ENCODE measurements around the gene XYLB. TPM values are rescaled to one million over a fixed set of nuclear protein-coding genes. Genes with fewer than 3 reads are reported as not detected.

Gene XYLB
- total RNA-seq, 1 donor from 2014 or later, result 0.91 TPM

GRCh38 chr3:38337703-38338102 lies 8.9 kb upstream of the XYLB start:
- DNase-seq, result no peak
- H3K27me3 ChIP-seq (ENCODE audit: low read depth), result no peaks in the 10 kb centered on the region
- H3K4me3 ChIP-seq, result no peak overlapping the region
- intact Hi-C loops (cut with micrococcal nuclease), result no loop called here
- H3K27ac ChIP-seq (replicated peaks), result no peak overlapping the region
- TF ChIP-seq CTCF (IDR thresholded peaks at IDR 0.05; ENCODE audit: borderline replicate concordance), result no peak
- H3K36me3 ChIP-seq, result no peaks in the 10 kb centered on the region
- H3K9me3 ChIP-seq (replicated peaks), result no peaks in the 10 kb centered on the region
- no peaks in the 10 kb centered on the region for H3K4me1 ChIP-seq

DNA sequence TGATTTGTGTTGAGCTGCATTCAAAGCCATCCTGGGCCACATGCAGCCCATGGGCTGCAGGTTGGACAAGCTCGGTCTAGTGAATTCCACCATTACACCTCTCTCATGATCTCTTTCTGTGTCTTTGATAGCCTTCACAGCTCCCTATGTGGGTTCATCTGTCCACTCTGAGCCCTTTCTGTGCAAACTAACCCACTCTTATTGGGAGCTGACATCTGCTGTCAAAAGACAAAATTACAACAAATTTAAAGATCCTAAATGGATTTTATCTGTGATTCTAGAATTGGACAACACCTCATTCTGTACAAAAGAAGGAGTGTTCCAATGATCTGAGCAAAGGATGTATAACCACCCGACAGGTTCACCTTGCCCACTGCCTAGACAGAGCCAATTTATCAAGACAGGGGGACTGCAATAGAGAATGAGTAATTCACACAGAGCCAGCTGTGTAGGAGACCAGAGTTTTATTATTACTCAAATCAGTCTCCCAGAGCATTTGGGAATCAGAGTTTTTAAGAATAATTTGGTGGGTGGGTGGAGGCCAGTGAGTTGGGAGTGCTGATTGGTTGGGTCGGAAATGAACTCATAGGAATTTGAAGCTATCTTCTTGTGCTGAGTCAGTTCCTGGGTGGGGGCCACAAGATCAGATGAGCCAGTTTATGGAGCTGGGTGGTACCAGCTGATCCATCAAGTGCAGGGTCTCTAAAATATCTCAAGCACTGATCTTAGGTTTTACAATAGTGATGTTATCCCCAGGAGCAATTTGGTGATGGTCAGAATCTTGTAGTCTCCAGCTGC lies 2.6 kb upstream of the XYLB start:
- Histone ChIP-seq H3K4me3 (no peak overlapping the region), H3K27me3 (ENCODE audit: low read depth) (no peaks in the 10 kb centered on the region), H3K27ac (replicated peaks) (no peak overlapping the region), H3K36me3 (no peaks in the 10 kb centered on the region), H3K4me1 (peaks cover 18% of the 10 kb centered on the region), H3K9me3 (replicated peaks) (peaks cover 4% of the 10 kb centered on the region)
- no peak for TF ChIP-seq CTCF (IDR thresholded peaks at IDR 0.05; ENCODE audit: borderline replicate concordance)
- intact Hi-C loops (cut with micrococcal nuclease), result no loop called here
- DNase-seq, result no peak

- H3K4me3 ChIP-seq, result peak overlapping the region; percentile 93
- H3K36me3 ChIP-seq, result no peaks in the 10 kb centered on the region
- H3K9me3 ChIP-seq (replicated peaks), result peaks cover 4% of the 10 kb centered on the region
- peaks cover 18% of the 10 kb centered on the region for H3K4me1 ChIP-seq
- intact Hi-C loops (cut with micrococcal nuclease), result loop anchor here (5.0 kb wide), 1 partner anchor 136 kb away; no protein-coding TSS in a partner anchor
- no peak for DNase-seq
- H3K27ac ChIP-seq (replicated peaks), result peak overlapping the region; percentile 68
- no peak for TF ChIP-seq CTCF (IDR thresholded peaks at IDR 0.05; ENCODE audit: borderline replicate concordance)
- no peaks in the 10 kb centered on the region for H3K27me3 ChIP-seq (ENCODE audit: low read depth)
Observed at GRCh38 chr3:38345879-38346586, 552 bp upstream of the XYLB start.

- Histone ChIP-seq H3K4me1 (peaks cover 18% of the 10 kb centered on the region), H3K36me3 (no peaks in the 10 kb centered on the region), H3K9me3 (replicated peaks) (peaks cover 4% of the 10 kb centered on the region), H3K27me3 (ENCODE audit: low read depth) (no peaks in the 10 kb centered on the region), H3K27ac (replicated peaks) (no peak overlapping the region), H3K4me3 (peak overlapping the region; percentile 93)
- no peak for TF ChIP-seq CTCF (IDR thresholded peaks at IDR 0.05; ENCODE audit: borderline replicate concordance)
- no peak for DNase-seq
- intact Hi-C loops (cut with micrococcal nuclease), result loop anchor here (5.0 kb wide), 1 partner anchor 135 kb away; no protein-coding TSS in a partner anchor
Observed at GRCh38 chr3:38347421-38348200, 1.0 kb downstream of the XYLB start.

DNA sequence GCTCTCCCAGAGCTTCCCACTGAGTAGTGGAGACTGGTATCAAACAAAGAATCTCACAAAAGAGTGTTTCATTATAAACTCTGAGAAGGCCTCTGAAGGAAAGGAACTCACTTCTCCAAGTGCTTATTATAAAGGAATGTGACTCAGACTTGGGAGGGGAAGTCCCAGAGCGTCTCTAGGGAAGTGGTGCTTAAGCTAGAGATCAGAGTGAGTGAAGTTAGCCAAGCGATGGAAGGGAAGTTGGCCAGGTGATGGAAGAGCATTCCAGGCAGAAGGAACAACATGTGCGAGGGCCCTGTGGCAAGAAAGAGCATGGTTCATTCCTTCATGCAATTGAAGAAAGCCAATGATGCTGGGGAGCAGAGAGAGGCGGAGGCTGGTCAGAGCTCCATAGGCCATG lies 2.3 kb downstream of the XYLB start:
- intact Hi-C loops (cut with micrococcal nuclease), result loop anchor here (5.0 kb wide), 1 partner anchor 133 kb away; no protein-coding TSS in a partner anchor
- no peak overlapping the region for H3K4me3 ChIP-seq
- H3K9me3 ChIP-seq (replicated peaks), result no peaks in the 10 kb centered on the region
- H3K4me1 ChIP-seq, result peaks cover 18% of the 10 kb centered on the region
- no peak for DNase-seq
- H3K27me3 ChIP-seq (ENCODE audit: low read depth), result no peaks in the 10 kb centered on the region
- H3K27ac ChIP-seq (replicated peaks), result no peak overlapping the region
- no peaks in the 10 kb centered on the region for H3K36me3 ChIP-seq
- TF ChIP-seq CTCF (IDR thresholded peaks at IDR 0.05; ENCODE audit: borderline replicate concordance), result no peak

Data from left ventricle myocardium inferior (tissue), 1 donor.